ENCODE measurements around the gene LIMS1. TPM values are rescaled to one million over a fixed set of nuclear protein-coding genes. Genes with fewer than 3 reads are reported as not detected.

Gene LIMS1
- total RNA-seq, 4 donors from 2014 or later: 147 to 308 (median 224) TPM

DNA sequence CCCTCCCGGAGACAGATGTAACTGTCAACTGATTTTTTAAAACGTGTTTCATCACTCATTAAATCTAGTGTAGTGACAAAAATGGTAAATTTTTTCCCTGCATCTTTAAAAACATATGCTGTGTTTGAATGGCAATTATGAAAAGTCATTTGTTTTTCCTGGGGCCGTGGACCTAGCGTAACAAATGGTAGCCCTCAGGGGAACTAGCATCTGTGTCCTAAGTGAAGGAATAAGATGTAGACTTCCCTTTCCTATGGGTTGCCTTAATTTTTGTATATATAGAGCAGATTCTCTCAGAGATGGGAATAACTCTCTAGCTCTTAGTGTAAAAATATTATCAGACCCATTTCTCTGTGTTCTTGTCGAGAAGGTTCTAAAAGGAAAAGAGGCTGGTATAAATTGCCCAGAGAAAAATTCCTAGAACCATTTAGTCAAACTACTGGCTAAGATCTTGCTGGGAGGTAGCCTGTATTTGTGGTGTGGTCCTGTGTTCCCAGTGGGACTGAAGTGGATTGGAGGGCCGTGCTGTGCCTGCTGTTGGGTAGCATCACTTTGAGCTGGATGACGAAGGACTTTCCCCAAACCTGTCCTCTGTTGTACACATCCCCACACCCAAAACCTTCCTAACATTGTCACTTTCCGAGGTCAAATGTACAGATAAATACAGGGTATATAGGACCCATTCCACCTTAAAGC lies 85.8 kb downstream of the LIMS1 start:
- in situ Hi-C loops (cut with MboI; ENCODE audit: low sequenced_read_pairs in 4 of 4) (no loop called here), intact Hi-C loops (cut with DNase I; ENCODE audit: low total_unique reads) (no loop called here)
- ATAC-seq (no peak), DNase-seq (no peak)
- Histone ChIP-seq H3K4me3 (no peak overlapping the region), H3K4me1 (peaks cover 40 to 52% of the 10 kb centered on the region in 2 donors), H3K27ac (peak overlapping the region in 3 of 4 donors; percentile 56 to 72 (median 68)), H3K36me3 (no peaks in the 10 kb centered on the region), H3K27me3 (no peaks in the 10 kb centered on the region), H3K9me3 (no peaks in the 10 kb centered on the region)
- TF ChIP-seq POLR2A (IDR thresholded peaks at IDR 0.05): no peak
- TF ChIP-seq, protein P1, sequence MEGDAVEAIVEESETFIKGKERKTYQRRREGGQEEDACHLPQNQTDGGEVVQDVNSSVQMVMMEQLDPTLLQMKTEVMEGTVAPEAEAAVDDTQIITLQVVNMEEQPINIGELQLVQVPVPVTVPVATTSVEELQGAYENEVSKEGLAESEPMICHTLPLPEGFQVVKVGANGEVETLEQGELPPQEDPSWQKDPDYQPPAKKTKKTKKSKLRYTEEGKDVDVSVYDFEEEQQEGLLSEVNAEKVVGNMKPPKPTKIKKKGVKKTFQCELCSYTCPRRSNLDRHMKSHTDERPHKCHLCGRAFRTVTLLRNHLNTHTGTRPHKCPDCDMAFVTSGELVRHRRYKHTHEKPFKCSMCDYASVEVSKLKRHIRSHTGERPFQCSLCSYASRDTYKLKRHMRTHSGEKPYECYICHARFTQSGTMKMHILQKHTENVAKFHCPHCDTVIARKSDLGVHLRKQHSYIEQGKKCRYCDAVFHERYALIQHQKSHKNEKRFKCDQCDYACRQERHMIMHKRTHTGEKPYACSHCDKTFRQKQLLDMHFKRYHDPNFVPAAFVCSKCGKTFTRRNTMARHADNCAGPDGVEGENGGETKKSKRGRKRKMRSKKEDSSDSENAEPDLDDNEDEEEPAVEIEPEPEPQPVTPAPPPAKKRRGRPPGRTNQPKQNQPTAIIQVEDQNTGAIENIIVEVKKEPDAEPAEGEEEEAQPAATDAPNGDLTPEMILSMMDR (IDR thresholded peaks at IDR 0.05 in 4 of 5, conservative IDR thresholded peaks at IDR 0.05 in 1 of 5): no peak

DNA sequence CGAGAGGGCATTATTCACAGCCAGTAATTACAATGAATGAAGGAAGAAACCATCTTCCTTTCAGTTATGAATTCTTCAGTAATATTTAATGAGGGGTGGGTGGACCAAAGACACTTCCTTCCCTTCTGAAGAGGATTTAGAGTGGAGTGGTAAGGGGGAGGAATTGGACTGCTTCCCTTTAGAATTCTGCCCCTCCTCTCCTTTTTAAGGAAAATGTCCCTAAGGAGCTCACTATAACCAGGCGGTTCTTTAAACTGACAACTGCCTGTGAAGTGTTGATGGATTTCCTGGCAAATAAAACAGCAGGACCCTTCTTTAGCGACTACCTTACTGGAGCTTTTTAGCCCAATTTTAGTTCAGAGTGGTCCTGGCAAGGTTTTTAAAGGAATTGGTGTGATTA lies 86.4 kb downstream of the LIMS1 start:
- TF ChIP-seq, protein P1 (IDR thresholded peaks at IDR 0.05 in 4 of 5, conservative IDR thresholded peaks at IDR 0.05 in 1 of 5): no peak
- TF ChIP-seq POLR2A (IDR thresholded peaks at IDR 0.05): no peak
- Histone ChIP-seq H3K36me3 (no peaks in the 10 kb centered on the region), H3K4me3 (no peak overlapping the region), H3K4me1 (peaks cover 40 to 53% of the 10 kb centered on the region in 2 donors), H3K27me3 (no peaks in the 10 kb centered on the region), H3K9me3 (no peaks in the 10 kb centered on the region), H3K27ac (peak overlapping the region; percentile 52 to 72 (median 62))
- intact Hi-C loops (cut with DNase I; ENCODE audit: low total_unique reads): no loop called here
- DNase-seq (no peak), ATAC-seq (no peak)
- in situ Hi-C loops (cut with MboI; ENCODE audit: low sequenced_read_pairs in 4 of 4): no loop called here

DNA sequence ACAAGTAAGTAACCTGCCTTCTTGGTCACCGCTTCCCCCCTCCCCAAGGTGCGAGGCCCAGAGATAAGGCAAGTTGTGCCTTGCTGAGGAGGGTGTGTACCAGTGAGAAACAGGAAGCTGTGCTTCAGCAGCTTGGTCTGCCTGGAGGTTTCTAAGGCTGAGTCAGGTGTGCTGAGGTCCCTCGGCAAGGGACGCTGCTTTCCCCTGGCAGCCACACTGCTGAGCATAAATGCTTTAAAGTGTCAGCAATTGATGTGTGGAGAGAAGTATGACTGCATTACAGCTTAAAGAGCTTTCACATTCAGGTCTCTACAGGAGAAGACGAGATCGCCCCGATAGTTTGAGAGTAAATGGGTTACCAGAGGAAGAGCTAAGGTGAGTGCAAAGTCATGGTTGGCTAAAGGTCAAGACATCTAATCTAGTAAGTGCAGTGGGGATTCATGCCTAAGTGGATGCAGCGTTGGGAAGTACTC lies 86.9 kb downstream of the LIMS1 start:
- ATAC-seq (peak; percentile 86 to 90), DNase-seq (peak in 1 of 2 donors; percentile 49)
- H3K36me3 ChIP-seq: no peaks in the 10 kb centered on the region
- peak overlapping the region in 2 of 4 donors; percentile 19 to 20 for H3K4me3 ChIP-seq
- H3K27me3 ChIP-seq: no peaks in the 10 kb centered on the region
- TF ChIP-seq, protein P1 (IDR thresholded peaks at IDR 0.05 in 4 of 5, conservative IDR thresholded peaks at IDR 0.05 in 1 of 5): no peak
- no peak for TF ChIP-seq POLR2A (IDR thresholded peaks at IDR 0.05)
- intact Hi-C loops (cut with DNase I; ENCODE audit: low total_unique reads) (no loop called here), in situ Hi-C loops (cut with MboI; ENCODE audit: low sequenced_read_pairs in 4 of 4) (no loop called here)
- H3K4me1 ChIP-seq: peaks cover 40 to 49% of the 10 kb centered on the region in 2 donors
- H3K27ac ChIP-seq: peak overlapping the region; percentile 52 to 72 (median 62)
- H3K9me3 ChIP-seq: no peaks in the 10 kb centered on the region

DNA sequence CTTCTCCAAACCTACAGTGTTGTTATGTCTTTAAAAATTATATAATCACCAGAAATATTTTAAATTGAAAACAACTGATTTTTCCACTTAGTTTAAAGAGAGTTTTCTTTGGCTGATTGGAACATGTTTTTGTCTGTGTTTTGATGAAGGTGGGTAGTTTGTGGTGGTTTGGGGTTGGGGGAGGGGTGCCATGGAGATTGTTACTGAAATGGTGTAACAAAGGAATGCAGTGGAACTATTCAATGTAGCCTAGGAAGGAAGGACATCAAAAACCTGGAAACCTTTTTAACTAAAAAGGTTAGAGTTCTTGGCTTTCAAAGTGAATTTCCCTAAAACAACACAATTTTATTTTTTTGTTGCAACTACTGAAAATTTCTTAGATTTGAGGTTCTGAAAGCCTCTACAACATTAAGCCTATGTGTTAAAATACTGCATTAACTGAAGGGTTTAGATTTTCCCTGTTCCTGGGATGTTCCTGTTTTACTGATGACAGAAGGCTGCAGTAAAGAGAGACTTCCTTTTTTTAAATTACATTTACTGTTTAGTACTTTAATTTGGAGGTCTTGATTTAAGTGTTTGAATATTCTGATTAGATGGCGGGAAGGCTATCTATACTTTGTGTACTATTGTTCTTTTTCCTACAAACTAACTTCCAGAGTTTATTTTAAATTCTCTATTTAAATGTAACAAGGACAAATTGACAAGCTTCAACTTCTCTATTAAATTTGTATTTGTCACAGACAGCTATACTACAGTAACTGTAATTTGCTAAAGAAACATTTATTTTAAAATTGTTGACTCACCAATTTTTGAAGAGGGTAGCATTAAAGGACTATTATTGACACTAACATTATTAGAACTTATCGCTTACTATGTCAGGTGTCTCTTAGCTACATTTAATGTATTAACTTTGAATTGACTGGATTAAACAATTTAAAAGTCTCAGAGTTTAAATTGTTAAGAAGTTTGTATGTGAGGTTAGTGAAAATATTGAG lies 87.7 kb downstream of the LIMS1 start:
- intact Hi-C loops (cut with DNase I; ENCODE audit: low total_unique reads): no loop called here
- in situ Hi-C loops (cut with MboI; ENCODE audit: low sequenced_read_pairs in 4 of 4): no loop called here
- no peaks in the 10 kb centered on the region for H3K36me3 ChIP-seq
- H3K27me3 ChIP-seq: no peaks in the 10 kb centered on the region
- no peak for ATAC-seq
- DNase-seq: no peak
- peaks cover 31 to 45% of the 10 kb centered on the region in 2 donors for H3K4me1 ChIP-seq
- H3K27ac ChIP-seq: peak overlapping the region in 3 of 4 donors; percentile 56 to 72 (median 68)
- no peak for TF ChIP-seq POLR2A (IDR thresholded peaks at IDR 0.05)
- TF ChIP-seq, protein P1 (IDR thresholded peaks at IDR 0.05 in 4 of 5, conservative IDR thresholded peaks at IDR 0.05 in 1 of 5): no peak
- H3K9me3 ChIP-seq: no peaks in the 10 kb centered on the region
- no peak overlapping the region for H3K4me3 ChIP-seq

All from gastrocnemius medialis (tissue), 4 donors.